Subcutaneous abdominal adipose tissue (tissue), 5 donors: ENCODE measurements around the gene NRXN2.
A peak's percentile ranks its signal among the peaks of the same experiment; 100 is the strongest.

Source experiments
- H3K27ac ChIP-seq: one replicate; pipeline ENCODE4 v1.7.0; 2013; ENCODE audit warnings: low read depth, mild to moderate bottlenecking, inconsistent platforms, low read length, moderate library complexity
- H3K27me3 ChIP-seq, 5 donors: one replicate each; pipeline ENCODE4 v1.7.0; 2013; ENCODE audit warnings: low read length in 5 of 5, inconsistent platforms in 1 of 5; ENCODE audit not compliant: control insufficient read depth in 5 of 5, insufficient read depth in 4 of 5
- H3K36me3 ChIP-seq, 5 donors: one replicate each; pipeline ENCODE4 v1.7.0; 2013; ENCODE audit warnings: low read length in 5 of 5; ENCODE audit not compliant: control insufficient read depth in 5 of 5, insufficient read depth in 5 of 5
- H3K4me1 ChIP-seq, 5 donors: one replicate each; pipeline ENCODE4 v1.7.0; 2013; ENCODE audit warnings: low read length in 5 of 5, mild to moderate bottlenecking in 3 of 5, moderate library complexity in 1 of 5; ENCODE audit not compliant: control insufficient read depth in 5 of 5, insufficient read depth in 5 of 5
- H3K4me3 ChIP-seq, 5 donors: one replicate each; pipeline ENCODE4 v1.7.0; 2013; ENCODE audit warnings: low read length in 5 of 5, low read depth in 1 of 5
- H3K9ac ChIP-seq, 5 donors: one replicate each; pipeline ENCODE4 v1.7.0; 2013; ENCODE audit warnings: low read length in 5 of 5, mild to moderate bottlenecking in 4 of 5, moderate library complexity in 3 of 5
- H3K9me3 ChIP-seq, 5 donors: one replicate each; pipeline ENCODE4 v1.7.0; 2013; ENCODE audit warnings: low read length in 5 of 5; ENCODE audit not compliant: control insufficient read depth in 5 of 5
- donor health status: healthy.
- donor health status: healthy.
- donor health status: healthy.
- donor health status: healthy.
- donor health status: healthy.

The NRXN2 gene

GRCh38 chr11:64715110-64715509, 7.9 kb downstream of the NRXN2 start:
- Histone ChIP-seq H3K36me3 (no peaks in the 10 kb centered on the region), H3K4me3 (no peak overlapping the region), H3K9ac (no peak overlapping the region), H3K27ac (no peak overlapping the region), H3K4me1 (peaks cover 0 to 20% (median 0%) of the 10 kb centered on the region in 5 donors), H3K27me3 (peaks cover 75 to 92% (median 84%) of the 10 kb centered on the region in 5 donors), H3K9me3 (peaks cover 0 to 3% (median 0%) of the 10 kb centered on the region in 5 donors)

- H3K36me3 ChIP-seq, result no peaks in the 10 kb centered on the region
- peaks cover 0 to 20% (median 0%) of the 10 kb centered on the region in 5 donors for H3K4me1 ChIP-seq
- peaks cover 0 to 3% (median 0%) of the 10 kb centered on the region in 5 donors for H3K9me3 ChIP-seq
- H3K4me3 ChIP-seq, result no peak overlapping the region
- H3K27me3 ChIP-seq, result peaks cover 75 to 90% (median 81%) of the 10 kb centered on the region in 5 donors
- no peak overlapping the region for H3K27ac ChIP-seq
- H3K9ac ChIP-seq, result no peak overlapping the region
Observed at GRCh38 chr11:64714666-64715065, 8.3 kb downstream of the NRXN2 start.

GRCh38 chr11:64713781-64714363, 9.1 kb downstream of the NRXN2 start:
- H3K9me3 ChIP-seq, result peaks cover 0 to 3% (median 0%) of the 10 kb centered on the region in 5 donors
- H3K9ac ChIP-seq, result no peak overlapping the region
- H3K4me3 ChIP-seq, result no peak overlapping the region
- peaks cover 0 to 20% (median 0%) of the 10 kb centered on the region in 5 donors for H3K4me1 ChIP-seq
- H3K27me3 ChIP-seq, result peaks cover 68 to 88% (median 76%) of the 10 kb centered on the region in 5 donors
- no peaks in the 10 kb centered on the region for H3K36me3 ChIP-seq
- no peak overlapping the region for H3K27ac ChIP-seq

- Histone ChIP-seq H3K9ac (no peak overlapping the region), H3K36me3 (no peaks in the 10 kb centered on the region), H3K27me3 (peaks cover 61 to 85% (median 76%) of the 10 kb centered on the region in 5 donors), H3K27ac (no peak overlapping the region), H3K4me1 (peaks cover 0 to 20% (median 0%) of the 10 kb centered on the region in 5 donors), H3K4me3 (peak overlapping the region in 1 of 5 donors; percentile 37), H3K9me3 (peaks cover 0 to 3% (median 0%) of the 10 kb centered on the region in 5 donors)
Observed at GRCh38 chr11:64713016-64713707, 9.8 kb downstream of the NRXN2 start.

GRCh38 chr11:64712430-64713015, 10.5 kb downstream of the NRXN2 start:
- Histone ChIP-seq H3K27me3 (peaks cover 56 to 82% (median 73%) of the 10 kb centered on the region in 5 donors), H3K4me3 (no peak overlapping the region), H3K9ac (no peak overlapping the region), H3K9me3 (peaks cover 0 to 3% (median 0%) of the 10 kb centered on the region in 5 donors), H3K36me3 (no peaks in the 10 kb centered on the region), H3K4me1 (peaks cover 0 to 20% (median 0%) of the 10 kb centered on the region in 5 donors), H3K27ac (no peak overlapping the region)

- Histone ChIP-seq H3K9me3 (peaks cover 0 to 3% (median 0%) of the 10 kb centered on the region in 5 donors), H3K9ac (no peak overlapping the region), H3K4me1 (peaks cover 0 to 20% (median 0%) of the 10 kb centered on the region in 5 donors), H3K27ac (no peak overlapping the region), H3K4me3 (no peak overlapping the region), H3K36me3 (no peaks in the 10 kb centered on the region), H3K27me3 (peaks cover 53 to 76% (median 71%) of the 10 kb centered on the region in 5 donors)
Observed at GRCh38 chr11:64711956-64712362, 11.0 kb downstream of the NRXN2 start.

- Histone ChIP-seq H3K4me1 (peaks cover 0 to 20% (median 0%) of the 10 kb centered on the region in 5 donors), H3K27ac (no peak overlapping the region), H3K36me3 (no peaks in the 10 kb centered on the region), H3K4me3 (no peak overlapping the region), H3K27me3 (peaks cover 51 to 70% (median 65%) of the 10 kb centered on the region in 5 donors), H3K9ac (no peak overlapping the region), H3K9me3 (peaks cover 0 to 3% (median 0%) of the 10 kb centered on the region in 5 donors)
Observed at GRCh38 chr11:64711138-64711955, 11.7 kb downstream of the NRXN2 start.

GRCh38 chr11:64710418-64711137, 12.4 kb downstream of the NRXN2 start:
- peaks cover 0 to 20% (median 0%) of the 10 kb centered on the region in 5 donors for H3K4me1 ChIP-seq
- H3K9me3 ChIP-seq, result peaks cover 0 to 3% (median 0%) of the 10 kb centered on the region in 5 donors
- peaks cover 45 to 65% (median 59%) of the 10 kb centered on the region in 5 donors for H3K27me3 ChIP-seq
- no peaks in the 10 kb centered on the region for H3K36me3 ChIP-seq
- H3K9ac ChIP-seq, result no peak overlapping the region
- H3K4me3 ChIP-seq, result no peak overlapping the region
- H3K27ac ChIP-seq, result no peak overlapping the region

GRCh38 chr11:64705501-64705900, 17.5 kb downstream of the NRXN2 start:
- H3K9me3 ChIP-seq, result no peaks in the 10 kb centered on the region
- no peak overlapping the region for H3K27ac ChIP-seq
- no peak overlapping the region for H3K9ac ChIP-seq
- H3K27me3 ChIP-seq, result peaks cover 9 to 32% (median 22%) of the 10 kb centered on the region in 5 donors
- no peak overlapping the region for H3K4me3 ChIP-seq
- no peaks in the 10 kb centered on the region for H3K4me1 ChIP-seq
- H3K36me3 ChIP-seq, result no peaks in the 10 kb centered on the region
